ENCODE data around the gene OPTN.
"Not testable (repeated sequence)": the region's sequence is repeated elsewhere in the genome, so short reads cannot be mapped to it uniquely, and the experiment has no call there.

Gene OPTN

DNA sequence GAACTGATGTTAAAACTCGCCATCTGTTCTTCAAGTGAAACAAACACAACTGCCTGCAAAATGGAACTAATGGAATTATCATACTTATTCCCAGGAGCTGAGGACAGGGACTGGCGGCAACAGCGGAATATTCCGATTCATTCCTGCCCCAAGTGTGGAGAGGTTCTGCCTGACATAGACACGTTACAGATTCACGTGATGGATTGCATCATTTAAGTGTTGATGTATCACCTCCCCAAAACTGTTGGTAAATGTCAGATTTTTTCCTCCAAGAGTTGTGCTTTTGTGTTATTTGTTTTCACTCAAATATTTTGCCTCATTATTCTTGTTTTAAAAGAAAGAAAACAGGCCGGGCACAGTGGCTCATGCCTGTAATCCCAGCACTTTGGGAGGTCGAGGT lies 36.7 kb downstream of the OPTN start:
- no peak for DNase-seq

DNA sequence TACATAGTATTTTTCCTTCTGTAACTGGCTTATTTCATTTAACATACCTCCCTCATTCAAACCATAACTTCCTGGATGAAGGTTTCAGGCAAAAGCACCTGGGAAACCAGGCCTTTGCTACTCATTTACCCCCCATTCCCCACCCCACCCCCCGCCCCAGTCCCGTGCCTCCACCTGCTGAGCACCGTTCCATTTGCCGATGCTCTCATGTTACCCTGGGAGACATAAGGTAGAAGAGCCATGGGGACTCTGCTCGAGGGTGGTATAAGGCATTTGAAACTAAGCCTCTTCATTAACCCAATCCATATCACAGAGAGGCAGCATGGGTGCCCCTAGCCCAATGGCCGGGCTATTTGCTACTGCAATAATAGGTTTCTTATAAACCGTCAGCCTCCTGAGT lies 39.2 kb downstream of the OPTN start:
- DNase-seq = no peak

DNA sequence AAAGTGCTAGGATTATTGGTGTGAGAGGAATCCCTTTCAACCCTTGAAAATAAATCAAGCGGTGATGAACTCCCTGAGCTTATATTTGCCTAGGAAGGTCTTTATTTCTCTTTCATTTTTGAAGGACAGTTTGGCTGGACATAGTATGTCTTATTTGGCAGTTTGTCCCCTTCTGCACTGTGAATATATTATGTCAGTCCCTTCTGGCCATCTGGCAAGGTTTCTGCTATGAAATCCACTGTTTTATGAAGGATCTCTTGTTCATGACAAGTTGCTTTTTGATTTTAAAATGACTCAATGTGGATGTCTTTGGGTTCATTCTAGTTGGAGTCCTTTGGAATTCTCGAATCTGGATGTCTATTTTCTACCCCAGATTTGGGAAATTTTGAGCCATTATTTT lies 39.7 kb downstream of the OPTN start:
- DNase-seq = no peak

DNA sequence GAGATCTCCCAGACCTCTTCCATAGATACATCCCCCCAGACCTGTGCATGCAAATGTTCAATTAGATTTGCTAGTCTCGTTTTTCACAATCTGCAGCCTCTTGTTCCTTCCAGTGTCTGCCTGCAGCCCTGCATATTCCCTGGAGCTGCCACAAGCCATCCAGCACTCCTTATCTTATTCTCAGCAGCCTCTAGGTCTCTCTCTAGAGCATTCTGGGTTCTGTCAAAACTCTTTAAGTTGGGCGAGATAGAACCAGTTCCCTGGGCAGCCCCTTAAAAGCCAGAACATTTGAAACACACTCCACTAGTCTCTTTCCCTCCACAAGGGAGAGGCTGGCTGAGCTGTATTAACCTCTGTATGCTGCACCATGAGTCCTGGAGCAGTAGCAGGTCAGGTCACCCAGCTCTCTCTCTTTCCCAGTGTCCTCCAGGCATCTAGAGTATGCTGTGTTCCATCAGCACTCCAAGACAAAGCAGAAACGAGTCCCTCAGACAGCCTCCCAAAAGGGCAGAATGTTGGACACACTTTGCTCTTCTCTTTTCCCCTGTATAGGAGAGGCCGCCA lies 40.7 kb downstream of the OPTN start:
- no peak for DNase-seq

DNA sequence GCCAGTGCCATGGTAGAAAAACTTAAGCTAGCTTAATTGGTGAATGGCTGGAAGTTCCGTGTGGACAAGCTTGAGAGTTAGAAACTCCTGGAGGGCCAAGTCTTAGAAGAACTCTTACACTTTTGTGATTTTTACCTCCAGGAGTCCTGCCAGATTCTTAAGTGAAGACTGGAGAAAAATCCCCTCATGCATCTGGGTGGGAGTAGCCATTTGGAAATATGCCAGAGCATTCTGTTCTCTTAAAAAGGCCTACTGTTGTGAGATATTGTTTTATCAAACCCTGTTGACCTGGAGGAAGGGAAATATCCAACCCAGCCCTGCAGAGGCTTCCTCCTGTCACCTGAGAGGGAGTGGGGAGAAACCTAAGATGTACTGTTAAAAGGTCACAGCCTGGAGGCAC lies 43.8 kb downstream of the OPTN start:
- DNase-seq = no peak

DNA sequence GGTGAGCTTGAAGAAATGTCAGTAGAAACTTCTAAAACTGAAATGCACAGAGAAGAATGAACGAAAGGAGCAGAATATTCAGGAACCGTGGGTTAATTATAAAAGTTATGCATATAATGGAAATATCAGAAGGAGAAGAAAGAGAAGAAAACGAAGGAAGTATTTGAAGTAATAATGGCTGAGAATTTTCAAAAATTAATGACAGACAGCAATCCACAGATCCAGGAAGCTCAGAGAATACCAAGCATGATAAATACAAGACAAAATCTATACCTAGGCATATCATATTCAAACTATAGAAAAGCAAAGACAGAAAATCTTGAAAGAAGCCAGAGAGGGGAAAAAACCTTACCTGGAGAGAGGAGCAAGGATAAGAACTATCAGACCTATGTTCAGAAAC lies 44.9 kb downstream of the OPTN start:
- no peak for DNase-seq

DNA sequence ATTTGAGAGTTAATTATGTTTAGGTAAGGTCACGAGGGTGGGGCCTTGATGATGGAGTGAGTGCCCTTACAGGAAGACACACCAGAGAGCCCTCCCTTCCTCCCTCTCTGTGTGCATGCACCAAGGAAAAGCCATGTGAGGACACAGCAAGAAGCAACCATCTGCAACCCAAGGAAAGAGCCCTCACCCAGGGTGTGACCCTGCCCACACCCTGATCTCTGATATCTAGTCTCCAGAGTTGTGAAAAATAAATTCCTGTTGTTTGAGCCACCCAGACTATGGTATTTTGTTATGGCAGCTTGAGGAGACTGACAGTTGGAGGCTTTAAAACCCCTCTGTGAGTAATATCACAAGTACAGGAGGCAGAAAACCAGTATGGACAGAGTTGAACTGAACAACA lies 46.4 kb downstream of the OPTN start:
- no peak for DNase-seq

DNA sequence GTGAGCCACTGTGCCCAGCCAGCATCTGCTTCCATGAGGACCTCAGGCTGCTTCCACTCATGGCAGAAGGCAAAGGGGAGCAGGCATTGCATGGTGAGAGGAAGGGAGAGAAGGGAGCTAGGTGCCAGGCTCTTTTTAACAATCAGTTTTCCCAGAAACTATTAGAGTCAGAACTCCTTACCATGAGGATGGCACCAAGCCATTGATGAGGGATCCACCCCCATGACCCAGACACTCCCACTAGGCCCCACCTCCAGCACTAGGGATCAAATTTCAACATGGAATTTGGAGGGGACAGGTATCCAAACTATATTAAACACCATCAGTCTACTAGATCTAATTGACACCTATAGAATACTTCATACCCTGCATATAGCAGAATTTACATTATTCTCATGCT lies 47.2 kb downstream of the OPTN start:
- no peak for DNase-seq

DNA sequence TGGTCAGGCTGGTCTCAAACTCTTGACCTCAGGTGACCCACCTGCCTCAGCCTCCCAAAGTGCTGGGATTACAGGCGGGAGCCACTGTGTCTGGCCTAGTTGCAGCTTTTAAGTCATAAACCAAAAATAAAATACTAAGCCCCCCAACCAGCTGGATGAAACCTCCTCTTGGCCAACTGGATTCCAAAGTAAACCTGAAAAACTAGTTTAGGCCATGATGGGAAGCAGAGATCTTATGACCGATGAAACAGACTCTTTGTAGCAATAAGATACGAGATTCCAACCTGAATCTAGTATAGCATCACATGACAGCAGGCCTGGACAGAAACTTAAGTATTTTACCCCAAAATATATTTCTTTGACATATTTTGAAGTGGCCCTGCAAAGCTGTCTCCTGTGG lies 52.3 kb downstream of the OPTN start:
- no peak for DNase-seq

DNA sequence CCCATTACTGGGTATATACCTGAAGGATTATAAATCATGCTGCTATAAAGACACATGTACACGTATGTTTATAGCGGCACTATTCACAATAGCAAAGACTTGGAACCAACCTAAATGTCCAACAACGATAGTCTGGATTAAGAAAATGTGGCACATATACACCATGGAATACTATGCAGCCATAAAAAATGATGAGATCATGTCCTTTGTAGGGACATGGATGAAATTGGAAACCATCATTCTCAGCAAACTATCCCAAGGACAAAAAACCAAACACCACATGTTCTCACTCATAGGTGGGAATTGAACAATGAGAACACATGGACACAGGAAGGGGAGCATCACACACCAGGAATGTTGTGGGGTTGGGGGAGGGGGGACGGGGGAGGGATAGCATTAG lies 55.9 kb downstream of the OPTN start:
- DNase-seq = not testable (repeated sequence)

DNA sequence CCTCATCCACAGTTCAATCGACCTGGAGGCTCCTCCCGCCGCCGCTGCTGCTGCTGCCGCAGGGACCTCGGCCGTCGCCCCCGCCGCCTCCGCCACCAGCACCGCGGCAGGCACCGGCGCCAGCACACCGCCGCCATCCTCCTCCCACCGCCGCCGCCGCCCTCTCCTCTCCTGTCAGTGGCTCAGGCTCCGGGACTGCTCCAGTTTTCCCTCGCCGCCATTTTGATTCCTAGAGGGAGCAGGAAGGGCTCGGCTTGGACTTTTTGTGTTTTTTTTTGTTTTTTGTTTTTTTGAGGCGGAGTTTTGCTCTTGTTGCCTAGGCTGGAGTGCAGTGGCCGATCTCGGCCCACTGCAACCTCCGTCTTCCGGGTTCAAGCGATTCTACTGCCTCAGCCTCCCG lies 58.4 kb downstream of the OPTN start:
- peak in 1 of 2 donors; percentile 27 for DNase-seq

DNA sequence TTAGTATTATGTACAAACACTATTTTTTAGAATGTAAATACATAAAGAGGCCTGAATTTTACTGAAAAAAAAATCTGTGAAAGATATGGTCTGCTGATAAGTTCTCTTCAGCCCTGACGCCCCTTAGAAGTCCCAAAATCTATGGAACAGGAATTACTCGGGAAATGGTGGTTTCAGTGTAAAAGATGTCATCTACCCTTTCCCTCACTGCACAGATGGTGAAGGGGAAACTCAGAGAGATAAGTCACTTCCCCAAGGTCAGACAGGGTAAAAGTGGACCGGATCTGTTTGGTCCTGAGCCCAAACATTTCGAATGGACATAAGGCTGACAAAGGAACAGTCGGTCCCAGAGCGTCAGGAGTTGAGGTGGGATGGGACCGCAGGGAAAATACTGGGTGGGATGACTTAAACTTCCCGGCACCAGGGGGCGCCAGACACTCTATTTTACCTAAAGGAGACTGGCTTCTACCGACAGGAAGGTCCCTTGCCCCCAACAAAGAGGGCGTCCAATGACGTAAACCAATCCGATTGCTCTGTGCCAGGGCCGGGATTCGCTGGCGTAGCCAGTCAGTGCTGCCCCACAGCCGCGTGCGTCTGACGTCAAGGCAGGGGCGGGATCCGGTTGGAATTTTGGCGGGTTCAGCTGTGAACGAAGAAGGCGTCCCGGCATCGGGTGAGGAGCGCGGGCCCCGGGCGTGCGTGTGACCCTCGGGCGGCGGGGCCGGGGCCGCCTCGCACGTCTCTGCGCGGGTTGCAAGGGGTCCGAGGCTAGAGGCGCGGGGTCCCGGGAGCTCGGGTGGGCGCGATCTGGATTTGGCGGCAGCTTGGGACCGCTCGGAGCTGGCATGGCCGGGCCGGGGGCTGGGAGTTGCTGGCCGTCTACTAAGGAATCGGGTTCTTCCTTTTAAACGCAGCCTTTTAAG lies 61.2 kb downstream of the OPTN start, which contains the start of gene MCM10:
Gene MCM10, plus strand, starts transcription at position 625 of the 923 bp plus-strand sequence. CDS start 2,645 bp downstream, outside the sequence.
- peak; percentile 96 to 98 for DNase-seq

DNA sequence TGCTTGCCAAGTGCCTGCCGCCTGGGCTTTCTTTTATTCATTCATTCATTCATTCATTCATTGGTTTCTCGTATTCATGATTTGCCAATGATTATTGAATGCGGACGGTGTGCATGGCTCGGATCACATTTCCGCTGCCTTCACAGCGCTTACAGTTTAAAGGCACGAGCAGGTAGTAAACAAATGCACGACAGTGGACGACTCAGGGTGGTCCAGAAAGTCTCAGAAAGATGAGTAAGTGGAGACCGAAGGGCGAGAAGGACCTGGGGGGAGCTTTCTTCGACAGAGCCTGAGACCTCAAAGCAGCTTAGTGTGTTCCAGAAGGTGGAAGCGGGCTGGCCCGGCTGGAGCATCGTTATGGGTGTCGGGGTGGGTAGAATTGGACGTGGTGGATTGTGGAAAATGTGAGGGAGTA lies 61.9 kb downstream of the OPTN start:
- DNase-seq = peak in 1 of 2 donors; percentile 12

DNA sequence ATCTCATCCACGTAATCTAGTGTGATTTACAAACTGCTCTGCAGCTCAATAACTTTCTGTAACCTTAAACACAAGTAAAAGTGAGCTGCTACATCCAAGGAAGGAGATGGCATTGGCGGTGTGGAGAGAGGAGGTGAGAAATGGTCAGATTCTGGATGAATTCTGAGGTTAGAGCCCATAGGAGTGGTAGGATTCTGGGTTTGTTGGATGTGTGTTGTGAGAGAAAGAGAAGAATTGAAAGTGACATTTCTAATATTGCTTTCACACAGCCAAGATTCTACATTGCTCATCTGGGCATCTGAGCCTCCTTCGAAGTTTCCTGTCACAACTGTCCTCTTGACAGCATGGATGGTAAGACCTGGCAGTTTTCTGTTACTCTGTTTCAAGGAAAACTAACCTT lies 63.9 kb downstream of the OPTN start:
- no peak for DNase-seq

DNA sequence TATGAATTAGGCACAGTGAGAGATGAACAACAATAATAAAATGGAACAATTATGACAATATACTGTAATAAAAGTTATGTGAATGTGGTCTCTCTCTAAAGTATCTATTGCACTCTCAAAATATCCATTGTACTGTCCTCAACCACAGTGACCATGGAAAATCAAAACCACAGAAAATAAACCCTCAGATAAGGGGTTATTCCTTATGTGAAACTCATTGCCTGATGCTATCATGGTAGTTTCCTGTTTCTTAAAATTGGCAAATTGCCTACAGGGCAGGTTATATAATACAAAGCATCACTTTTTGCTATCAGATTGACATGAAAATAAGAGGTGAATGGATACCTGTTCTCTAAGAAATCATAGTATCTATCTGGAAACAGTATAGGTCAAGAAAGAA lies 65.2 kb downstream of the OPTN start:
- DNase-seq = no peak

DNA sequence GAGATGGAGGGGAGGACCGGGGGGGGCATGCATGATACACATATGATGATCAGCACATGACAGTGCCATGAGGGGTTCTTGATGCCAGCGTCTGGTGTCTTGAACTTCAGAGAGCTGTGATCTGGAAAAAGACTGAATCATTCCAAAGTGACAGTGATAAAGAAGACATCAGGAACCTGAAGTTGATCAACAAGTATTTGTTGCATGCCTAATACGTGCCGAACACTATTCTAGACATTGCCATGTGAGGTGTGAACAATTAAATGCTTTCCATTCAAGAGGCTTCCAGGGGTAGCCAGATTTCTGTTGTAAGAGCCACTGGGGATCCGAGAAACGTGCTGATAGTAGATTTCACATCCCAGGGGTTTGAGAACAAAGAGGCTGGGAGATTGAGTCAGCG lies 67.6 kb downstream of the OPTN start:
- no peak for DNase-seq

DNA sequence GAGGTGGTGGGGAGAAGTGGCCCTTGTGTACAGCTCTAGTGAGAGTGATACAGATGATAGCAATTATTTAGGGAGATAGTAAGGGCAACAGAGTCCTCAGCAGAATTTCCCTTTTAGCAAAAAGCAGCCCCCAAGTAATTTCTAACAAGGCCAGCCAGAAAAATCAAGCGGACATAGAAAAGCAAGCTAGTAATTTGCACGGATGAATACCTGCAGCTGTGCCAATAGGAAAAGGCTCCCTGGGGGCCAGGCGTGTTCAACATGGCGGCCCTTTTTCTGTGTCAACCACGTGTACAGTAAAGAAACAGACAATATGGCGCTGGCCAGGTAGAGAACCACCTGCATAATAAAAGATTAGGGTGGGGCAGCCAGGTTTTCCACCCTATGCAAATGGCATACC lies 68.8 kb downstream of the OPTN start:
- DNase-seq = no peak

DNA sequence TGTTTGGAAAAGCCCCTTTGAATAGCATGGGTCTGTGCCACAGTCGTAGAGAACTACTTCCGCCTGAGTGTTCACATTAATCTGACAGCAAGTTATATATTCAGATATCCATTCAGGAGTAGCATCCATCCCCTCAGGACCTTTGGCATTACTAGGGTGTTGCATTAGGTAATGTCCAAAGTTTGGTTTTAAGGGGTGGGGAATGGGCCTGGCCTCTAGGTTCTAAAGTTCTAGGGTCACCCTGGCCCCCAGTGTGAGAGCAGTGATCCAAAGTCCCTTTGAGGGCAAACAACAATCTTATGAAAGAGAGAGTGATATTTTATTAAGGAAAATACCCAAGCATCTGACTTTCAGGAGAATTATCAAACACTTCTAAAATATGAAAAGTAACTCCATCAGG lies 73.7 kb downstream of the OPTN start:
- DNase-seq = no peak

DNA sequence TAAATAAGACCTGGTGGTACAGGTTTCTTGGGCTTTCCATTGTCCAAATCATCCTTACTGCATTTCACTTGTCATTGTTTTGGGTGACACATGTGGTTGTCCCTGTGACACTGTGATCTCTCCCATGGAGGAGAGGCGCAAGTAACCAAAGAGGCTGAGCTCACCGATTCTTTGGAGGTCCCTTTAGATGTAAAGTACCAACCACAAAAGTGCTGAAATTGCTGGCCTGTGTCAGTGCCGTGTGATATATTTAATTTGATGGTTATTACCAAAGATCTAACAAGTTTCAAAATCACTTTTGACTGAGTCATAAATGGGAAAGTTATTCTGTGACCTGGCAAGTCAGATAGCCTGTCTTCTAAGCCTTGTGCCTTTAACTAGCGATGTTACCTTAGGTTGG lies 80.8 kb downstream of the OPTN start:
- DNase-seq = peak in 1 of 2 donors; percentile 9

DNA sequence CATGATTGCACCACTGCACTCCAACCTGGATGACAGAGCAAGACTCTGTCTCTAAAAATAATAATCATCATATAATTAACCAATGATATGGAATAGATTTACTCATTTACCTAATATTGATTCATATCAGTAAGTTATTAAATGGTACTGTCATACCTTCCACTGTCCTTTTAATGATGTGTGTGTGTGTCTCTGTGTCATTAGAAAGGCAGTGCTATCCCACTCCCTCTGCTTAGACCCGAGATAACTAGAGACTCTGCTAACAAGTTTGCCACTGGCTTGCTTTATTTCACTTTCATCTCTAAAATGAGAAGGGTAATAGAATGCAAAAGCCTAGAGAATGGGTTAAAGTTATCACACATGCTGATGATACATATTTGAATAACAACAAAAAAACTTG lies 82.5 kb downstream of the OPTN start:
- no peak for DNase-seq

DNA sequence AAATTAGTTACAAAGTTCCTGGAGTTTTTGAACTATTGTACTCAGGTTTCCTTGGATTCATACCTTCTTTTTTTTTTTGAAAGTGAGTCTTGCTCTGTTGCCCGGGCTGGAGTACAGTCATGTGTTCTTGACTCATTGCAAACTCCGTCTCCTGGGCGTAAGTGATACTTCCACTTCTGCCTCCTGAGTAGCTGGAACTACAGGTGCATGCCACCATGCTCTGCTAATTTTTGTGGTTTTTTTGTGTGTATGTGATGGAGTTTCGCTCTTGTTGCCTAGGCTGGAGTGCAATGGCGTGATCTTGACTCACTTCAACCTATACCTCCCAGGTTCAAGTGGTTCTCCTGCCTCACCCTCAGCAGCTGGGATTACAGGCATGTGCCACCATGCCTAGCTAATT lies 83.7 kb downstream of the OPTN start:
- no peak for DNase-seq

DNA sequence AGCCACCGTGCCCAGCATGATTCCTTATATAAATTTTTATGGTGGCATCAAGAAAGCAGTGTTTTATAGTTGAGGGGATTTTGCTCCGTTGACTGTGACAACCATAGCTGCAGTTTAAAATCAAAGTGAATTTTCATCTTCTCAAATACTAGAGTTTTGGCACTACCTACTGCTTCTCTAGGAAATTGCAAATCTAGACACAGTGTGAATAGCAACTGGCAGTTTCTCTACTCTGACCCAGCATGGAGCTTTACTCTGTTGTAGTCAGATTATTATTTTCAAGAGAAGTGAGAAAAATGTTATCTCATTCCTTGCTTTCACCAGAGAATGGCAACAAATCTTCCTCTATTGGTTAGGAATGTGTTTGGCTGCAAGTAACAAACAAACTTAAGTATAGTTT lies 84.3 kb downstream of the OPTN start:
- no peak for DNase-seq

DNA sequence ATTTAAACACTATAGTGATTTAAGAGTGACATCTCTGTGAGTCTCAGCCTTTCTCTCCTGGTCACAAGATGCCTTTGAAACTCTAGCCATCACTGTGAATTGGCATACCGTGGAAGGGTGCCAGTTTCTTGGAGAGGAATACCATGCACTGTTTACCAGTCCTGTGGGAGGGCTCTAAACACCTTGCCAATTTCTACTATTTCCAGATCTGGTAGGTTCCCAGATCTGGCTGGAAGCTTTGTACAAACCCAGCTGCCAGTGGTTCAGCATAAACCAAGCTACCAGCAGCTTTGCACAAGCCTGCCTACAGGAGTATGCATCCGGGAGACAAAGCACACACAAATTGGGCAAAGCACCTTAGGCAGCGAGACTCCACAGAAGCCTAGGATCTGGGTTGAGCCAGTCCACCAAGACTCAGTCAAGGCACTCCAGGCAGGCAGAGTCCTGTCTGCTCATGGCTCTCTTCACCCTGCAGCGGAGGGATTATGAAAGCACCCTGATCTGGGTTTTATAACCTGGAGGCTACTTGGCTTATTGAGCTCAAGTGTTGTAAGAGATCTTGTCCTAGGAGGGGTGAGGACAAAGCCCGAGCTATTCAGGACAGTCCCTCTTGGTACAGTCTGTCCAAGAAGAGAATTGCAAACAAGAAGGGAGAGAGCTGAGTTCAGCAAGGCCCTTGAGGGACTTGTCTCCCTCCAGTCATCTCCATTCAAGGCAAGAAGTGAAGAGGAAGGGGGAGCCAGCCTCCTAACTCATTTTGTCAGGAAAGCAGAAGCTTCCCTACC lies 85.0 kb downstream of the OPTN start:
- no peak for DNase-seq

DNA sequence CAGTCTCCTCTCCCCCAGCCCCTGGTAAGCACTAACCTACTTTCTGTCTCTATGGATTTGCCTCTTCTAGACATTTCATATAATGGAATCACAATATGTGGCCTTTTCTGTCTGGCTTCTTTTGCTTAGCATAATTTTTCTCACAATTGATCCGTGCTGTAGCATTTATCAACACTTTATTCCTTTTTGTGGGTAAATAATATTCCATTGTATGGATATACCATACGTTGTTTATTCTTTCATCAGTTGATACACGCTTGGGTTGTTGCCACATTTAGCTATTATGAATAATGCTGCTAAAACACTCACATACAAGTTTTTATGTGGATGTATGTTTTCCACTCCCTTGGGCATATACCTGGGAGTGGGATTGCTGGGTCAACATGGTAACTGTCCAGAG lies 87.2 kb downstream of the OPTN start:
- no peak for DNase-seq
